ENCODE results near the gene WWC2.

The WWC2 gene

GRCh38 chr4:183158062-183158461 is 59.0 kb downstream of the WWC2 start:
- peak; percentile 81 for DNase-seq (ENCODE audit: low read depth)
- no peak for TF ChIP-seq MAX (IDR thresholded peaks at IDR 0.05; ENCODE audit: low read depth, low read length)
- no peak for TF ChIP-seq CTCF (IDR thresholded peaks at IDR 0.05; ENCODE audit: low read depth, low read length)
- no peak overlapping the region for H3K4me3 ChIP-seq (ENCODE audit: low read depth, low read length)

- no peak overlapping the region for H3K4me3 ChIP-seq (ENCODE audit: low read depth, low read length)
- no peak for DNase-seq (ENCODE audit: low read depth)
- TF ChIP-seq MAX (IDR thresholded peaks at IDR 0.05; ENCODE audit: low read depth, low read length), result no peak
- TF ChIP-seq POLR2A (IDR thresholded peaks at IDR 0.05; ENCODE audit: extremely low read depth, insufficient read length), result no peak
- no peak for TF ChIP-seq CTCF (IDR thresholded peaks at IDR 0.05; ENCODE audit: low read depth, low read length)
- TF ChIP-seq MYC (IDR thresholded peaks at IDR 0.05; ENCODE audit: low read depth, low read length), result no peak
Measured at GRCh38 chr4:183161630-183162029, 62.6 kb downstream of the WWC2 start.

- H3K4me3 ChIP-seq (ENCODE audit: low read depth, low read length), result no peak overlapping the region
- TF ChIP-seq CTCF (IDR thresholded peaks at IDR 0.05; ENCODE audit: low read depth, low read length), result no peak
- TF ChIP-seq MAX (IDR thresholded peaks at IDR 0.05; ENCODE audit: low read depth, low read length), result no peak
- no peak for TF ChIP-seq MYC (IDR thresholded peaks at IDR 0.05; ENCODE audit: low read depth, low read length)
- no peak for TF ChIP-seq POLR2A (IDR thresholded peaks at IDR 0.05; ENCODE audit: extremely low read depth, insufficient read length)
- DNase-seq (ENCODE audit: low read depth), result no peak
Measured at GRCh38 chr4:183163135-183163534, 64.1 kb downstream of the WWC2 start.

- H3K4me3 ChIP-seq (ENCODE audit: low read depth, low read length), result no peak overlapping the region
- DNase-seq (ENCODE audit: low read depth), result no peak
- TF ChIP-seq POLR2A (IDR thresholded peaks at IDR 0.05; ENCODE audit: extremely low read depth, insufficient read length) (no peak), CTCF (IDR thresholded peaks at IDR 0.05; ENCODE audit: low read depth, low read length) (no peak)
Measured at GRCh38 chr4:183164963-183165362, 65.9 kb downstream of the WWC2 start.

- no peak overlapping the region for H3K4me3 ChIP-seq (ENCODE audit: low read depth, low read length)
- TF ChIP-seq CTCF (IDR thresholded peaks at IDR 0.05; ENCODE audit: low read depth, low read length), result no peak
- TF ChIP-seq MYC (IDR thresholded peaks at IDR 0.05; ENCODE audit: low read depth, low read length), result no peak
- TF ChIP-seq POLR2A (IDR thresholded peaks at IDR 0.05; ENCODE audit: extremely low read depth, insufficient read length), result no peak
- no peak for TF ChIP-seq MAX (IDR thresholded peaks at IDR 0.05; ENCODE audit: low read depth, low read length)
- no peak for DNase-seq (ENCODE audit: low read depth)
Measured at GRCh38 chr4:183165376-183165775, 66.3 kb downstream of the WWC2 start.

- H3K4me3 ChIP-seq (ENCODE audit: low read depth, low read length), result no peak overlapping the region
- DNase-seq (ENCODE audit: low read depth), result no peak
- TF ChIP-seq MYC (IDR thresholded peaks at IDR 0.05; ENCODE audit: low read depth, low read length) (no peak), MAX (IDR thresholded peaks at IDR 0.05; ENCODE audit: low read depth, low read length) (no peak), POLR2A (IDR thresholded peaks at IDR 0.05; ENCODE audit: extremely low read depth, insufficient read length) (no peak), CTCF (IDR thresholded peaks at IDR 0.05; ENCODE audit: low read depth, low read length) (no peak)
Measured at GRCh38 chr4:183170894-183171293, 71.8 kb downstream of the WWC2 start.

Data from NB4 (cell line).